ENCODE measurements around the gene SALL1.

GRCh38 chr16:51148678-51149228 lies 2.3 kb downstream of the SALL1 start:
- TF ChIP-seq POLR2AphosphoS5 (IDR thresholded peaks at IDR 0.05; ENCODE audit: low read depth, low read length) (no peak), TAF1 (IDR thresholded peaks at IDR 0.05; ENCODE audit: low read depth, low read length) (no peak), POLR2A (IDR thresholded peaks at IDR 0.05; ENCODE audit: low read depth, low read length) (no peak), SPI1 (IDR thresholded peaks at IDR 0.05; ENCODE audit: low read depth, low read length) (no peak)
